NCI-H2171 treated with DMSO at 0.1 percent for 48 hours (cell line): ENCODE measurements around the gene SKP1.

Experiments used
- DNase-seq: peaks from one replicate; lab custom pipeline; 2025; lab: John Stamatoyannopoulos, UW

SKP1 gene

DNA sequence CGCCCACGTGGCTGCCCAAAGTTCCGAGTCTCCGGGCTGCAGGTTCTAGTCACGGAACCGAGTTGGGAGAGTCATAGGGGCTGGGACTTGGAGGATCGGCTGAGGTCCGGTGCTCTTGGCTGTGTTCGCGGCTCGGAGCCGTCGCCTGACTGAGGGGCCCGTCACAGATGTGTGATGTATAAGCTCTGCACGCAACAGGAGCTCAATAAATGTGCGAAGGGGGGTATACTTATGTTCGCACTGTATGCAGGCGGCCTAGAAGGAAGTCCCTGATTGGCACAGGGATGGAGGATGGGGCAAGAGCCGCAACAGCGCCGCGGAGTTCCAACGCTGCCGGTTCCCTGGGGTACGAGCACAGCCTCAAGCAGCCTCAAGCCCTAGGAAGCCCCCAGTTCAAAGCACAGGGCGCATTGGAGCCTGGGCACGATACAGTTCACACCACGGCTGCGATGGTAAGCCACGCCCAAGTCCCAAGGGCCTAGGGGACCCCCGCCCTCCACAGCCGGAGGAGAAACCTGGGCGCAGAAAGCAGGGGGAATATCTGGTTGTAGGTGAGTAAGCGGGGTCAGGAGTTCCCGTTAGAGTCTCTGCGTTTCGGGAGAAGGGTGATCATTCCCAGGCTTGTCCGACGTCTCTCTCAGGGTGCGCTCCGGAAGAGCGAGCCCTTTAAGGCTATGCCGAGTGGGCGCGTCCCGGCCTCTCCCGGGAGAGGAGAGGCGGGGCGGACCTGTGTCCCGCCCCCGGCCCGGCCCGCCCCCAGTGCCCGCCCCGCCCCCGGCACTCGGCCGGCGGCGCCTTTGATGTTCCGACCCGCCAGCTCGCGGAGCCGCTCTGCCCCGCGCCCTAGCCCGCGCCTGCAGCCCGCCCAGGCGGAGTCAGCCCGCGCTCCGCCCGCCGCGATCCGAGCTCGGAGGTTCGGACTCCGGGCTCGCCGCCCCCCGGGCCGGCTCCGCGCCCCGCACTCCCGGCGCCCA is 62.6 kb downstream of the SKP1 start, which contains the start of gene TCF7:
Gene TCF7 (plus strand): TSS at position 780 of the 974 bp plus-strand sequence. CDS start 226 bp downstream, outside the sequence.
- peak; percentile 41 for DNase-seq

DNA sequence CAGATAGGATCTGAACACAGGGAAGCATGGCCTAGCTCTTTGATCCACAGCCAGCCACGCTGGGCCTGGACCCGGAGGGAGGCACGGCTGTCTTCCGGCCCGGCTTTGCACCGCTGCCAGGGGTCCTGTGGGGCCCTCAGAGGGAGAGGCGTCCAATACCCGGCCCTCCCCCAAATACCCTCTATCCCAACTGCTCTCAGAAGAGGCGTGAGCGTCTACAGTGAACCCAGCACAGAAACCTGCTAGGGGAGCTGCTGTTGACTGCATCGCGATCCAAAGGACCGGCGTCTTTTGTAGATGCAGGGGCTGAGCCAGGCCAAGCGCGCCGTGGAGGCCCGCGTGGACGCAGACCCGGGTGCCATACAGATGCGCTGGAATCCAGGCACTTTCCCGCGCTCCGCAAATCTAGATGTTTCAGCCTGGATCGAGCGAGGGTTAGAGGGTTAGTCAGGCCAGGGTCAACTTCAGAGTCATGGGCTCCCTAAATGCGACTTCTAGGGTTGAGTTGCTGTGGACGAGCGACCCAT is 63.3 kb downstream of the SKP1 start:
- no peak for DNase-seq

- no peak for DNase-seq
These were observed 63.9 kb downstream of the SKP1 start for GRCh38 chr5:134112726-134113362.

GRCh38 chr5:134111741-134112647 is 64.8 kb downstream of the SKP1 start:
- DNase-seq = no peak

- peak; percentile 64 for DNase-seq
These were observed 66.4 kb downstream of the SKP1 start for GRCh38 chr5:134110382-134110781.

DNA sequence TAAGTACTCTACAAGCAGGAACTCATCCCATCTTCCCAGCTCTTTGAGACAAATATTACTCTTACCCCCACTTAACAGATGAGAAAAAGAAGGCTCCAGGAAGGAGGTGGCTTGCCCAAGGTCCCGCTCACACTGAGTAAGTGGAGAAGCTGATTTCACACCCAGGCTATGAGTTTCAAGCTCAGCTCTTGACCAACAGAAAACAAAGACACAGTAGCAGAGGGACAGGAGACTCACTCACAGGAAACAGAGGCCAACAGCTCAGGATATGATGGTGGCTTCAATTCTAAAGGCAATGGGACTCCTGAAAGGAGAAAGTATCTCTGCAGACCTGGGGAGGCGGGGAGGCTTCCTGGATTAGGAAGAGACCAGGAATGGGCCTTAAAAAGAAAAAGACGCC is 69.0 kb downstream of the SKP1 start:
- DNase-seq = no peak

GRCh38 chr5:134106991-134107701 is 69.6 kb downstream of the SKP1 start:
- DNase-seq = no peak

- no peak for DNase-seq
These were observed 72.6 kb downstream of the SKP1 start for GRCh38 chr5:134103998-134104654.

DNA sequence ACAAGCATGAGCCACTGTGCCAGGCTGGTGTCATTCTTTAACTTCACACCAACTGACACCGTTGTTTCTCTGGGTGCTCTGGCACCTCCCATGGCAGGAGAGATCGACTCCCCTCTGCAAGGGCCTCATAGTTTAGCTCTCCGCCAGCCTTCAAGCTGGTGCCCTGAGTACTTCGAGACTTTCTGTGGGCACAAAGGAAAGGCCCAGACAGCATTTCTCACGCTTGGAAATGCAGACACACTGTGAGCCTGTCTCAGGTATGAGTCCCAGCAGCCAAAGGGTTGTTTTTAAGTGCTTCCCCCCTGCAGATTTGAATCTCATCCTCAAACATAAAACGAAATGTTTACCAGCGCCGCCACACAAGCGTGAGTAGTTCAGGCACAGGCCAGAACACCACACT is 73.4 kb downstream of the SKP1 start:
- no peak for DNase-seq

- DNase-seq = peak; percentile 4
These were observed 74.9 kb downstream of the SKP1 start for GRCh38 chr5:134101686-134102439.

DNA sequence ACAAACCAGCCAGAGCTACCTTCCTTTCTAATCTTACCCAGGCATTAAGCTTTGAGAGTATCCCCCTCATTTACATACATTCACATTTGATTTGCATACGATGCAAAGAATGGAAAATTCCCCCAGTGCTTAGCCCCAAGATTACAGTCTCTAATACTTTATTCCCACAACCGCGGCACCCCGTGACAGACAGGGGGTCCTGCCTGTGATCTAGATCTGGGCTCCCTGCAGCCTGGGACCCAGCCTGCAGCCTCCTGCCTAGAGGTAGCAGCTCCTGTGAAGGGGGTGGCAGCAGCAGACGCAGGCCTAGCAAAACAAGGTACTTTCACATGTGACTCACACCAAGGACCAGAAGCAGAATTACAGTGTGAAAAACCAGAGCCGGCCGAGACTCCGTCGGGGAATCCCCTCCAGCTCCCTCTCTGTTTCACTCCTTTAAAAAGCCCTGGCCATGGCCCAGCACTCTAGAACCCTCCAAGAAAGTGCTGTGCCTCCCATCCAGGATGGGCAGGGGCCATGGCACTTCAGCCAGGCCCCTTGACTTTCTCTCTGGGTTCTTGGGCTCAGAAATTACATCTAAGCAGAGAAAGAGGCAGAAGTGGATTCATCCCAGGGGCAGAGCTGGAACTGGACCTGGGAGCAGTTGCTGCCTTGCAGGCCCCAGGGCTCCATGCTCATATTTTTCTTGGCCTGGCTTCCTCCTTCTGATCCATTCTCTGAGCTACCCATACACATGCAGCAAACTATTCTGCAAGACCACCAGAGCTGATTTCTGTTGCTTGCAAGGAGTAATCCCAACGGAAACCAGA is 76.3 kb downstream of the SKP1 start:
- no peak for DNase-seq

DNA sequence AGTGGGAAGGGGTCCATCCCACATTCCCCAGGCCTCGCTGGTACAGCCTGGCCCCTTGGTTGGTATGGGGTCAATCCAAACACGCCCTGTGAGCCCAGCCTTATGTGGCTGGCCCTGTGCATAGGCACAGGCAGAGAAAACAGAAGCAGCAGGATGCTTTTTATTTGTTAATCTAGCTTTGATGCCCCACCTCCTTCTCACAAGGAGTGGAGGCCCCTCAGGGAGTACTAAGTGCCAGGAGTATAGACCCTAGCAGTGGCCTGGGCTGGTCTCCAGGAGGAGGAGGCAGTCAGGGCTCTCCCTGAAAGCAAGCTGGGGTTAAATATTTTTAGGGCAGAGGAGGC is 76.8 kb downstream of the SKP1 start:
- DNase-seq = no peak

GRCh38 chr5:134099288-134099872 is 77.4 kb downstream of the SKP1 start:
- DNase-seq = no peak
